ENCODE data around the gene KLHDC7A. TPM values are rescaled to one million over a fixed set of nuclear protein-coding genes. Genes with fewer than 3 reads are reported as not detected.

KLHDC7A gene
- total RNA-seq, 1 experiment from 2014 or later = not detected

GRCh38 chr1:18475234-18475905 lies 5.4 kb upstream of the KLHDC7A start:
- no TSS peak for BruUV-seq (replicated peaks)
- ChIA-PET CTCF (no interaction called here), POLR2A (ENCODE audit: unreplicated experiment) (no interaction called here)
- TF ChIP-seq CTCF (conservative IDR thresholded peaks at IDR 0.05; ENCODE audit: low read depth, low read length) (no peak), EZH2phosphoT487 (IDR thresholded peaks at IDR 0.05; ENCODE audit: borderline replicate concordance, low read length) (no peak), EZH2 (IDR thresholded peaks at IDR 0.05; ENCODE audit: low read length, unreplicated experiment) (no peak)
- DNase-seq (no peak), ATAC-seq (no peak)
- no peaks in the 10 kb centered on the region for H4K20me1 ChIP-seq (ENCODE audit: low read length)
- peaks cover 20% of the 10 kb centered on the region for H3K27me3 ChIP-seq (ENCODE audit: low read length)
- no peaks in the 10 kb centered on the region for H3K36me3 ChIP-seq (ENCODE audit: low read depth, low read length)
- peaks cover 4% of the 10 kb centered on the region; the same call in 1 of the 2 replicates for H3K4me1 ChIP-seq (ENCODE audit: insufficient read depth, low read length)
- H3K9me2 ChIP-seq (replicated peaks; ENCODE audit: low read length) = no peaks in the 10 kb centered on the region
- H3K4me3 ChIP-seq (ENCODE audit: low read length) = no peak overlapping the region
- H3K79me2 ChIP-seq (ENCODE audit: low read length) = no peaks in the 10 kb centered on the region
- H3K9ac ChIP-seq (ENCODE audit: low read length) = no peak overlapping the region
- H3K9me3 ChIP-seq (ENCODE audit: low read length) = no peaks in the 10 kb centered on the region
- no peaks in the 10 kb centered on the region for H3F3A ChIP-seq (ENCODE audit: low read length, unreplicated experiment)
- intact Hi-C loops (cut with micrococcal nuclease) = no loop called here
- no peak overlapping the region for H3K4me2 ChIP-seq (ENCODE audit: low read length)
- H3K27ac ChIP-seq (ENCODE audit: low read length) = no peak overlapping the region
- no peak overlapping the region for H2AFZ ChIP-seq (ENCODE audit: low read length)

- ATAC-seq (no peak), DNase-seq (no peak)
- no peaks in the 10 kb centered on the region for H3K36me3 ChIP-seq (ENCODE audit: low read depth, low read length)
- CTCF ChIA-PET = no interaction called here
- H3K4me2 ChIP-seq (ENCODE audit: low read length) = no peak overlapping the region
- no peaks in the 10 kb centered on the region for H3K9me2 ChIP-seq (replicated peaks; ENCODE audit: low read length)
- peaks cover 19% of the 10 kb centered on the region for H3K27me3 ChIP-seq (ENCODE audit: low read length)
- no peaks in the 10 kb centered on the region for H3K9me3 ChIP-seq (ENCODE audit: low read length)
- H3K9ac ChIP-seq (ENCODE audit: low read length) = no peak overlapping the region
- TF ChIP-seq EZH2 (IDR thresholded peaks at IDR 0.05; ENCODE audit: low read length, unreplicated experiment) (no peak), CTCF (conservative IDR thresholded peaks at IDR 0.05; ENCODE audit: low read depth, low read length) (no peak), EZH2phosphoT487 (IDR thresholded peaks at IDR 0.05; ENCODE audit: borderline replicate concordance, low read length) (no peak)
- intact Hi-C loops (cut with micrococcal nuclease) = no loop called here
- POLR2A ChIA-PET (ENCODE audit: unreplicated experiment) = no interaction called here
- no peak overlapping the region for H3K4me3 ChIP-seq (ENCODE audit: low read length)
- H3K79me2 ChIP-seq (ENCODE audit: low read length) = no peaks in the 10 kb centered on the region
- no peak overlapping the region for H2AFZ ChIP-seq (ENCODE audit: low read length)
- BruUV-seq (replicated peaks) = no TSS peak
- H4K20me1 ChIP-seq (ENCODE audit: low read length) = no peaks in the 10 kb centered on the region
- H3F3A ChIP-seq (ENCODE audit: low read length, unreplicated experiment) = no peaks in the 10 kb centered on the region
- H3K4me1 ChIP-seq (ENCODE audit: insufficient read depth, low read length) = peaks cover 9% of the 10 kb centered on the region; the same call in 1 of the 2 replicates
- no peak overlapping the region for H3K27ac ChIP-seq (ENCODE audit: low read length)
Measured at GRCh38 chr1:18479454-18479853, 1.3 kb upstream of the KLHDC7A start.

- H3K4me1 ChIP-seq (ENCODE audit: insufficient read depth, low read length) = peaks cover 9% of the 10 kb centered on the region; the same call in 1 of the 2 replicates
- no TSS peak for BruUV-seq (replicated peaks)
- H3F3A ChIP-seq (ENCODE audit: low read length, unreplicated experiment) = no peaks in the 10 kb centered on the region
- H3K9ac ChIP-seq (ENCODE audit: low read length) = no peak overlapping the region
- no peaks in the 10 kb centered on the region for H3K36me3 ChIP-seq (ENCODE audit: low read depth, low read length)
- no peaks in the 10 kb centered on the region for H3K9me2 ChIP-seq (replicated peaks; ENCODE audit: low read length)
- no peaks in the 10 kb centered on the region for H3K9me3 ChIP-seq (ENCODE audit: low read length)
- intact Hi-C loops (cut with micrococcal nuclease) = no loop called here
- TF ChIP-seq EZH2 (IDR thresholded peaks at IDR 0.05; ENCODE audit: low read length, unreplicated experiment) = no peak
- no peak for TF ChIP-seq EZH2phosphoT487 (IDR thresholded peaks at IDR 0.05; ENCODE audit: borderline replicate concordance, low read length)
- TF ChIP-seq CTCF (conservative IDR thresholded peaks at IDR 0.05; ENCODE audit: low read depth, low read length) = no peak
- ChIA-PET CTCF (no interaction called here), POLR2A (ENCODE audit: unreplicated experiment) (no interaction called here)
- no peaks in the 10 kb centered on the region for H4K20me1 ChIP-seq (ENCODE audit: low read length)
- H3K4me3 ChIP-seq (ENCODE audit: low read length) = no peak overlapping the region
- ATAC-seq (no peak), DNase-seq (no peak)
- H3K4me2 ChIP-seq (ENCODE audit: low read length) = no peak overlapping the region
- peaks cover 8% of the 10 kb centered on the region for H3K27me3 ChIP-seq (ENCODE audit: low read length)
- no peak overlapping the region for H2AFZ ChIP-seq (ENCODE audit: low read length)
- H3K79me2 ChIP-seq (ENCODE audit: low read length) = no peaks in the 10 kb centered on the region
- H3K27ac ChIP-seq (ENCODE audit: low read length) = no peak overlapping the region
Measured at GRCh38 chr1:18481190-18481920, 625 bp downstream of the KLHDC7A start.

All from PC-3 (cell line).